SU-DHL-6 (cell line): ENCODE measurements around the gene GHR.

ENCODE experiments used
- H2AFZ ChIP-seq: fragments of 200-600 bp; sonication (generic); 2 replicates; pipeline ENCODE4 v1.6.1; 2014; ENCODE audit warnings: low read depth, mild to moderate bottlenecking, moderate library complexity, mixed read lengths, antibody characterized with exemption, low read length; ENCODE audit not compliant: severe bottlenecking
- H3F3A ChIP-seq: fragments of 200-600 bp; shearing (Covaris generic); 2 replicates; pipeline ENCODE4 v1.6.0; 2016; ENCODE audit warnings: antibody characterized with exemption, mild to moderate bottlenecking; ENCODE audit not compliant: insufficient read depth
- H3K27ac ChIP-seq: fragments of 200-600 bp; sonication (generic); 2 replicates; pipeline ENCODE4 v1.5.1; 2016; ENCODE audit warnings: low read depth, mild to moderate bottlenecking, low read length, moderate library complexity, mixed read lengths
- H3K27me3 ChIP-seq: fragments of 200-600 bp; sonication (generic), shearing (Covaris generic); 2 replicates; pipeline ENCODE4 v1.6.0; 2014; ENCODE audit warnings: mild to moderate bottlenecking, low read length
- H3K36me3 ChIP-seq: fragments of 200-600 bp; sonication (generic); 2 replicates; pipeline ENCODE4 v1.6.1; 2014; ENCODE audit warnings: mild to moderate bottlenecking, low read length, mixed read lengths
- H3K4me2 ChIP-seq: fragments of 300-600, 200-600 bp; shearing (Covaris generic), sonication (generic); 2 replicates; pipeline ENCODE4 v1.6.0; 2014; ENCODE audit warnings: low read length, low read depth, mild to moderate bottlenecking; ENCODE audit not compliant: poor library complexity, severe bottlenecking
- H3K4me3 ChIP-seq: fragments of 200-600 bp; sonication (generic); 2 replicates; pipeline ENCODE4 v1.5.1; 2014; ENCODE audit warnings: antibody characterized with exemption, low read length, mild to moderate bottlenecking, mixed read lengths; ENCODE audit not compliant: insufficient read depth, poor library complexity, severe bottlenecking
- H3K79me2 ChIP-seq: fragments of 200-600 bp; sonication (generic); 2 replicates; pipeline ENCODE4 v1.6.1; 2014; ENCODE audit warnings: mild to moderate bottlenecking, low read length, moderate library complexity; ENCODE audit not compliant: insufficient read depth
- H3K9ac ChIP-seq: fragments of 200-600 bp; sonication (generic); 2 replicates; pipeline ENCODE4 v1.7.0; 2014; ENCODE audit warnings: mild to moderate bottlenecking, low read length
- H3K9me2 ChIP-seq: fragments of 200-600 bp; sonication (generic); replicated peaks from 2 replicates; pipeline ENCODE4 v1.6.1; 2014; ENCODE audit warnings: low read length; ENCODE audit not compliant: insufficient read depth
- H3K9me3 ChIP-seq: fragments of 200-600 bp; sonication (generic); 2 replicates; pipeline ENCODE4 v1.6.1; 2014; ENCODE audit warnings: low read length, mixed read lengths; ENCODE audit not compliant: insufficient read depth
- H4K20me1 ChIP-seq: fragments of 200-600 bp; sonication (generic); 2 replicates; pipeline ENCODE4 v1.6.1; 2014; ENCODE audit warnings: low read depth, mild to moderate bottlenecking, antibody characterized with exemption, low read length, moderate library complexity, mixed read lengths
- EZH2phosphoT487 ChIP-seq: fragments of 200-600 bp; sonication (generic), shearing (Covaris generic); conservative IDR thresholded peaks from 2 replicates; pipeline ENCODE4 v1.6.1; 2018; ENCODE audit warnings: mild to moderate bottlenecking, antibody characterized with exemption, low read length, moderate library complexity, mixed read lengths
- TF ChIP-seq, protein P1 (sequence below): fragments of 200-600 bp; sonication (generic); IDR thresholded peaks from one replicate; pipeline ENCODE4 v1.5.1; 2017; ENCODE audit warnings: antibody characterized with exemption, mild to moderate bottlenecking, low read length, moderate library complexity; ENCODE audit not compliant: insufficient read depth, poor library complexity, severe bottlenecking

Gene GHR

DNA sequence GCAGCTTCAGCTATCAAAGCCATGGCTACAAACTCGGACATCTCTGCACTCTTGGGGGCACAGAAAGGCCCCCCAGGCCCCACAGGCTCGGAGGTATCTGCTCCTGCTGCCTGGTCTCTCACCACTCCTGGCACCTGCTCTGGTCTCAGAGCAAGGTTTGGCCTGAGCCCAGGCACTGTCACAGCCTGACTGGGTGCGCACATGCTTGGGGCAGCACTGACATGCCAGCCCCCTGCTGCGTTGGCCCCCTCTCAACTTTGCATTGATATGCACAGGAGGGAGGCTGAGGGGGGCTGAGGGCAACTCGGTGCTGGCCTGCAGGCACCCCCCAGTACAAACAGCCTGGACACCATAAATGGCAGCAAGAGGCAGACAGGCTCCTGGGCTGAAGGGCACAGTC lies 27.1 kb upstream of the GHR start:
- no peaks in the 10 kb centered on the region for H3F3A ChIP-seq
- no peak overlapping the region for H3K4me2 ChIP-seq
- H3K9ac ChIP-seq = no peak overlapping the region
- H4K20me1 ChIP-seq = no peaks in the 10 kb centered on the region
- H3K27ac ChIP-seq = no peak overlapping the region
- peaks cover 7% of the 10 kb centered on the region; the same call in 1 of the 2 replicates for H3K9me3 ChIP-seq
- no peaks in the 10 kb centered on the region for H3K36me3 ChIP-seq
- no peak overlapping the region for H2AFZ ChIP-seq
- no peaks in the 10 kb centered on the region for H3K27me3 ChIP-seq
- no peak overlapping the region for H3K4me3 ChIP-seq
- H3K79me2 ChIP-seq = no peaks in the 10 kb centered on the region
- H3K9me2 ChIP-seq = no peaks in the 10 kb centered on the region; the same call in 1 of the 2 replicates
- no peak for TF ChIP-seq EZH2phosphoT487
- TF ChIP-seq, protein P1, sequence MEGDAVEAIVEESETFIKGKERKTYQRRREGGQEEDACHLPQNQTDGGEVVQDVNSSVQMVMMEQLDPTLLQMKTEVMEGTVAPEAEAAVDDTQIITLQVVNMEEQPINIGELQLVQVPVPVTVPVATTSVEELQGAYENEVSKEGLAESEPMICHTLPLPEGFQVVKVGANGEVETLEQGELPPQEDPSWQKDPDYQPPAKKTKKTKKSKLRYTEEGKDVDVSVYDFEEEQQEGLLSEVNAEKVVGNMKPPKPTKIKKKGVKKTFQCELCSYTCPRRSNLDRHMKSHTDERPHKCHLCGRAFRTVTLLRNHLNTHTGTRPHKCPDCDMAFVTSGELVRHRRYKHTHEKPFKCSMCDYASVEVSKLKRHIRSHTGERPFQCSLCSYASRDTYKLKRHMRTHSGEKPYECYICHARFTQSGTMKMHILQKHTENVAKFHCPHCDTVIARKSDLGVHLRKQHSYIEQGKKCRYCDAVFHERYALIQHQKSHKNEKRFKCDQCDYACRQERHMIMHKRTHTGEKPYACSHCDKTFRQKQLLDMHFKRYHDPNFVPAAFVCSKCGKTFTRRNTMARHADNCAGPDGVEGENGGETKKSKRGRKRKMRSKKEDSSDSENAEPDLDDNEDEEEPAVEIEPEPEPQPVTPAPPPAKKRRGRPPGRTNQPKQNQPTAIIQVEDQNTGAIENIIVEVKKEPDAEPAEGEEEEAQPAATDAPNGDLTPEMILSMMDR = no peak

DNA sequence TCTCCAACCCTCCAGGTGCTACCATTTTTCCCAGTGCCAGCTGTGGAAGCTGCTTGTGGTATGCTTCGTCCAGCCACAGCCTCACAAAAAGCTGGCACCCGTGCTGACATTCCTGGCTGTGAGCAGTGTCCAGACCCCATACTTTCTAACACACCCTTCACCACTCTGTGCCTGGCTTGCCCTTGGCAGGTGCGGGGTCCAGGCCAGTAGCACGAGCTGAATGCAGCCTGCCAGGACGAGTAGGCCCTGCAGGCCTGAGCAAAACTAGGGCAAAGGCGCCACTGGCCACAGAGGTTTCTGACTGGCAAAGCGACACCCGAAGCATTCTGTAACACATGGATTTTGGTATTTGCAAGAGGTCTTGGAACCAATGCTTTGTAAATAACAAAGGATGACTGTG lies 26.0 kb upstream of the GHR start:
- no peak for TF ChIP-seq EZH2phosphoT487
- TF ChIP-seq, protein P1 = no peak
- no peaks in the 10 kb centered on the region for H3K27me3 ChIP-seq

DNA sequence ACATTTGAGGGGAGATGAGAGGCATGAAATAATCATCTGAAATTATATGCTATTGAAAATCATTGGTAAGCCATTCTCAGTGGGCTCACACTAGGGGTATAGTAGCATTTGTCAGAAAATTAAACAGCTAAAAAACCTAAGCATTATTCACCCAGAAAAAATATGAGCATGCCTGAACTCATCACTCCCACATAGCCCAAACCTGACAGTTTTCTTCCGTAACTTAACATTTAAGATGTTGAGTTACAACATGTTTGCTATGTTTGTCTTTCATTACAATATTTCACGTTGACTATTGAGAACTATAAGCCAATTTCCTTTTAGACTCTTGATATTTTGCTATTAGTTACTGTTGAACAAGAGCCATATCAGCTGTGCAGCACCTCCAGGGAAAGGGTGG lies 23.5 kb upstream of the GHR start:
- H3K36me3 ChIP-seq = no peaks in the 10 kb centered on the region
- no peak overlapping the region for H2AFZ ChIP-seq
- no peaks in the 10 kb centered on the region for H3K9me3 ChIP-seq
- no peak overlapping the region for H3K4me2 ChIP-seq
- no peaks in the 10 kb centered on the region for H4K20me1 ChIP-seq
- TF ChIP-seq, protein P1 = no peak
- no peak for TF ChIP-seq EZH2phosphoT487
- no peak overlapping the region for H3K9ac ChIP-seq
- H3K27me3 ChIP-seq = no peaks in the 10 kb centered on the region
- no peak overlapping the region for H3K4me3 ChIP-seq
- H3K9me2 ChIP-seq = no peaks in the 10 kb centered on the region; the same call in 1 of the 2 replicates
- H3K79me2 ChIP-seq = no peaks in the 10 kb centered on the region
- no peak overlapping the region for H3K27ac ChIP-seq
- no peaks in the 10 kb centered on the region for H3F3A ChIP-seq

More for the DNA sequence above, 26.0 kb upstream of the GHR start:
- Histone ChIP-seq H3K79me2 (no peaks in the 10 kb centered on the region), H3K4me2 (no peak overlapping the region), H3K36me3 (no peaks in the 10 kb centered on the region), H3K27ac (no peak overlapping the region), H2AFZ (no peak overlapping the region), H3K9ac (no peak overlapping the region), H3K9me3 (peaks cover 7% of the 10 kb centered on the region; the same call in 1 of the 2 replicates), H3K4me3 (no peak overlapping the region), H3F3A (no peaks in the 10 kb centered on the region), H3K9me2 (no peaks in the 10 kb centered on the region; the same call in 1 of the 2 replicates), H4K20me1 (no peaks in the 10 kb centered on the region)
